Mucosa of stomach (tissue), 1 donor: ENCODE measurements around the gene PCYT1A.
A peak's percentile ranks its signal among the peaks of the same experiment; 100 is the strongest.
"Not testable (repeated sequence)": the region's sequence is repeated elsewhere in the genome, so short reads cannot be mapped to it uniquely, and the experiment has no call there.

Experiments
- H3K27me3 ChIP-seq: one replicate; pipeline ENCODE4 v1.7.0; 2013; ENCODE audit warnings: mild to moderate bottlenecking, low read length; ENCODE audit not compliant: control insufficient read depth, insufficient read depth
- H3K36me3 ChIP-seq: one replicate; pipeline ENCODE4 v1.7.0; 2013; ENCODE audit warnings: low read length; ENCODE audit not compliant: control insufficient read depth, insufficient read depth
- H3K4me1 ChIP-seq: one replicate; pipeline ENCODE4 v1.7.0; 2013; ENCODE audit warnings: mild to moderate bottlenecking, low read length; ENCODE audit not compliant: control insufficient read depth, insufficient read depth
- H3K4me3 ChIP-seq: one replicate; pipeline ENCODE4 v1.7.0; 2013; ENCODE audit warnings: low read length
- H3K9ac ChIP-seq: one replicate; pipeline ENCODE4 v1.7.0; 2013; ENCODE audit warnings: mild to moderate bottlenecking, low read length, moderate library complexity
- H3K9me3 ChIP-seq: one replicate; pipeline ENCODE4 v1.7.0; 2013; ENCODE audit warnings: mild to moderate bottlenecking, low read length, moderate library complexity; ENCODE audit not compliant: control insufficient read depth
- donor health status: Pancreatic carcinoma.

Gene PCYT1A

DNA sequence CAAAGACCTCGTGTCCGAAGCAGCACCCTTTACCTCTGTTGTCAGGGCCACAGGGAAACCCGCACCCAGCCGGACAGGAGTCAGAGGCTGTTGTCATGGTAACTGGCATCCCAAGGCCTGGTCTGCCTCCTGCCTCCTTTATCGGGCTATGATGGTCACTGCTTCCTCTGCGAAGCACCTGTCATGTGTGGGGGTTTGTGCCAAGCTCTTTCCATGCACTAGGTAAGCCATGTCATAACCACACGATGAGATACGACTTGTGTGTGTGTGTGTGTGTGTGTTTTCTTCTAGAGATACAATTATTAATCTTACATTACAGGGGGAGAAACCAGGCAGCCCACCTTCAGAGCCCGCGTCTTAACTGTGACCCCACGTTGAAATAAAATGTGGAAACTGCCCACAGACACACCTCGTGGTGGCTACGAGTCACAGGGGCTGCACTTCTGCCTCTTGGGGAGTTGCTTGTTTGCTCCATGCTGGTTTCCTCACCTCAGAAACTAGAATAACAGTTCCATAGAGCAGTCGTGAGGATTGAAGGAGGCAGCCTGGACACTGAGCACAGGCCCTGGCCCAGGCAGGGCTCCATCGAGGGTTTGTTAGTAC is 94.3 kb downstream of the PCYT1A start:
- no peaks in the 10 kb centered on the region for H3K9me3 ChIP-seq
- H3K4me3 ChIP-seq: peak overlapping the region; percentile 16
- peaks cover 48% of the 10 kb centered on the region for H3K4me1 ChIP-seq
- H3K36me3 ChIP-seq: no peaks in the 10 kb centered on the region
- H3K27me3 ChIP-seq: no peaks in the 10 kb centered on the region
- H3K9ac ChIP-seq: peak overlapping the region; percentile 48

GRCh38 chr3:196192524-196193051 is 94.9 kb downstream of the PCYT1A start:
- Histone ChIP-seq H3K9me3 (no peaks in the 10 kb centered on the region), H3K27me3 (no peaks in the 10 kb centered on the region), H3K36me3 (no peaks in the 10 kb centered on the region), H3K4me1 (peaks cover 48% of the 10 kb centered on the region), H3K9ac (peak overlapping the region; percentile 32), H3K4me3 (no peak overlapping the region)

GRCh38 chr3:196192036-196192523 is 95.4 kb downstream of the PCYT1A start:
- no peak overlapping the region for H3K4me3 ChIP-seq
- H3K36me3 ChIP-seq: no peaks in the 10 kb centered on the region
- H3K9me3 ChIP-seq: no peaks in the 10 kb centered on the region
- H3K4me1 ChIP-seq: peaks cover 48% of the 10 kb centered on the region
- H3K27me3 ChIP-seq: no peaks in the 10 kb centered on the region
- H3K9ac ChIP-seq: peak overlapping the region; percentile 32

DNA sequence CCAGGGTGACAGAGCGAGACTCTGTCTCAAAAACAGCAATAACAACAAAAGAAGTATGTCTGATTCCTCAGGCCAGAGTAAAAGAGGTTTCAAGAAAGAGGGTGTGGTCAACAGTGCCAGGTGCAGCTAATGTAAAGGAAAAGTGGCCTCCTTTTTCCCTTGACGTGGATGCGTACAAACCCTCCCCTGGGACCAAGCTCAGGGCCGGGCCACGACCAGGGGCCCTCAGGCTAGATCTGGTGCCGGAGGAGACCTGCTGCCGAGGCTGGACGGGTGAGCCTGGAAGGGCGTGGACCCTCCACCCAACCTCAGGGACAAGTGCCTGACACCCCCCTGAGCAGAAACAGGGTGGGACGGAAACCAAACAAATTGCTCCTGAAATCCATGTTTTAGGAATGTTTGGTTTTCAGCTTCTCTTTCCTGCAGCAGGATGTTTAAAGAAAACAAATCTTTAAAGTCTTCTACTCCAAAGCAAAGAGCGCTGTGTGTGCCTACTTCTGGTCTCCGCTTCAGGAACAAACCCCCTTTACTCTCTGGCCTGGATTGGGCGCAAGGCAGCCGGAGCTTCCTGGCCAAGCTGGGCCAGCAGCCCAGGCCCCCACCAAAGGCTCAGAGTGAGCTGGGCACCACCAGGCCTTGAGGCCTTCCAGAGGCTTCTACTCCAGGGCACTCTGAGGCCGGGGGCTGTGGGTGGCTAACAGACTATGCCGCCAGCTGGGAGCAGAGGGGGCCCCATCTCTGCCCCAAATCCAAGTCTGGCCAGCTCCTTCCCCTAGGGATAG is 97.8 kb downstream of the PCYT1A start:
- no peaks in the 10 kb centered on the region for H3K9me3 ChIP-seq
- no peak overlapping the region for H3K9ac ChIP-seq
- peaks cover 30% of the 10 kb centered on the region for H3K4me1 ChIP-seq
- no peaks in the 10 kb centered on the region for H3K36me3 ChIP-seq
- no peak overlapping the region for H3K4me3 ChIP-seq
- H3K27me3 ChIP-seq: no peaks in the 10 kb centered on the region

DNA sequence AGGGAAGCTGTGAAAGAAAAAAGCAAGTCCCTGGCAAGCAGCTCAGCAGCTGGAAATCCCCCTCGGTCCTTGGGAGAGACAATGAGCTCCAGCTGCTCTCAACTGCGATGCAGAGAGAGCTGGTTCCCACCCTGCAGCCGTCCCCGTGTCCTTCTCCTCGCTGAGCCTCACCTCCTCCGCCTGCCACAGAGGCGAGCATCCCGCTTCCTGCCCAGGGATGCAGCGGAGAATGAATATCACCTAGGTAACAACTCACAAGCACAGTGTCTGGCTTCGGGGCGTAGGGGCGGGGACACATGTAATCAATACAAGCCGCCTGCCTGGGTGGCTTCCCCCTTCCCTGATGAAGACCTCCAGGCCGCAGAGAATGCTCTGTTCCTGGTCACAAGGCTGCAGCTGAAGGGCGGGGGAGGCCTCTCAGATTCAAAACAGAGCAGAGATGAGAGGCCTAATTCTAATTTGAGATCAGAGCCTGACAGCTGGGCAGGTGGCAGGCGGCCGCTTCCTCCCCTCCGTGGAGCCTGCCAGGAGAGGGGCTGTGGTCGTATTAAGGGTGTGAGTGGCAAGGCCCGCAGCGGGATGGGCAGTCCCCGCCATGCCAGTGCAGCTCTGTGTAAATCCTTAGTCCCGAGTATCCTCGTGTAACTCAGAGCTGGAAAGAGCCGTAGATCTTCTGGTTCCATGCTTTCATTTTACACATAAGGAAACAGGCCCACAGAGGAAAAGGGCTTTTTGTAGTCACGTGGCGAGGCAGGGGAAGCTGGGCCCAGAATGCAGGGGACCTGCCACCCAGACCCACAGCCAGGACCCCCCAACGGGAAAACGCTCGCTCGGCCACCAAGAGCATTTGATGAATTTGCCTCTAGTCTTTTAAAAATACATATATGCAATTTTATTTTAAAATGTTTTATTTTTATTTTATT is 100.6 kb downstream of the PCYT1A start:
- Histone ChIP-seq H3K36me3 (no peaks in the 10 kb centered on the region), H3K4me3 (no peak overlapping the region), H3K4me1 (peaks cover 14% of the 10 kb centered on the region), H3K9me3 (no peaks in the 10 kb centered on the region), H3K9ac (peak overlapping the region; percentile 7), H3K27me3 (no peaks in the 10 kb centered on the region)

DNA sequence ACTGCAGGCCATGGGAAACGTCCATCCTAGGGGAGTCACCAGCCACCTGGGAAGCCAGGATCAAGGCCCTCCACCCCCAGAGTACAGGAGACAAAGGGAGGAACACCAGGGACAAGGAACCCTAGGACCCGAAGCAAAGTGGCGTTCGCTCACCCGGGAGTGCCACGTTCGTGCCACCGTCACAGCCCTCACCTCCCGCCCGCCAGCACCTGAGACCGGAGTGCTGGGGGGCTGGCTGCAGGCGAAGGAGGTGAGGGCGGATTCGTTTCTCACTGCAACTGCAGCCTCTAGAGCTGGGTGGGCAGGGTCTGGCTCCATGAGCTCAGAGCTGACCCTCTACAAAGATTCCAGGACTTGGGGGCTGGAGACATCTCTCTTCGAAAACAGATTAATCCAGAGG is 102.6 kb downstream of the PCYT1A start:
- Histone ChIP-seq H3K4me3 (no peak overlapping the region), H3K27me3 (no peaks in the 10 kb centered on the region), H3K9me3 (no peaks in the 10 kb centered on the region), H3K9ac (no peak overlapping the region), H3K4me1 (peaks cover 16% of the 10 kb centered on the region), H3K36me3 (no peaks in the 10 kb centered on the region)

DNA sequence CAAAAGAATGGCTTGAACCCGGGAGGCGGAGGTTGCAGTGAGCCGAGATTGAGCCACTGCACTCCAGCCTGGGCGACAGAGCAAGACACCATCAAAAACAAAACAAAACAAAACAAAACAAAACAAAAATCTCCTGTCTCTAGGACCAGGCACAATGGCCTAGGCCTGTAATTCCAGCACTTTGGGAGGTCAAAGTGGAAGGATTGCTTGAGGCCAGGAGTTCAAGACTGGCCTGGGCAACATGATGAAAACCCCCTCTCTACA is 103.4 kb downstream of the PCYT1A start:
- H3K9ac ChIP-seq, H3K9me3 ChIP-seq, H3K4me3 ChIP-seq: not testable (repeated sequence)

GRCh38 chr3:196181127-196181546 is 106.4 kb downstream of the PCYT1A start:
- H3K9me3 ChIP-seq: no peaks in the 10 kb centered on the region
- no peak overlapping the region for H3K9ac ChIP-seq
- H3K36me3 ChIP-seq: no peaks in the 10 kb centered on the region
- H3K4me1 ChIP-seq: peaks cover 36% of the 10 kb centered on the region
- H3K4me3 ChIP-seq: no peak overlapping the region
- no peaks in the 10 kb centered on the region for H3K27me3 ChIP-seq

More for the DNA sequence above, 103.4 kb downstream of the PCYT1A start:
- not testable (repeated sequence) for H3K36me3 ChIP-seq, H3K27me3 ChIP-seq
- peaks cover 23% of the 10 kb centered on the region for H3K4me1 ChIP-seq

DNA sequence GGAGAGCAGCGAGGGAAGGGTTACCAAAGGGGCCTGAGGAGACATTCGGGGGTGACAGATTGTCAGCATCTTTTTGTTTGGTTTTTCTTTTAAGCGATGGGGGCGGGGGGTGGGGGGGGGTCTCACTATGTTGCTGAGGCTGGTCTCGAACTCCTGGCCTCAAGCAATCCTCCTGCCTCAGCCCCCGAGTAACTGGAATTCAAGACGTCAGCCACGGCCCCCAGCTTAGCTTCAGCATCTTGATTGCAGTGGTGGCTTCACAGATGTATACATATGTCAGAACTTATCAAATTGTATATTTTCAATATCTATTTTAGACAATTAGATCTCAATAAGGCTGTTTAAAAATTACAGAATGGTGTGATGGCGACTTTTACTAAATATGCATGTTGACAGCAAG is 107.2 kb downstream of the PCYT1A start:
- Histone ChIP-seq H3K36me3 (no peaks in the 10 kb centered on the region), H3K4me1 (peaks cover 36% of the 10 kb centered on the region), H3K27me3 (no peaks in the 10 kb centered on the region), H3K9me3 (no peaks in the 10 kb centered on the region), H3K4me3 (no peak overlapping the region), H3K9ac (no peak overlapping the region)
